NCI-H748 (cell line): Measurements from ENCODE around the gene CDH18.

ENCODE experiments used
- DNase-seq: peaks from one replicate; lab custom pipeline; 2025; ENCODE audit not compliant: unreplicated experiment; lab: John Stamatoyannopoulos, UW

The CDH18 gene

GRCh38 chr5:19987612-19988361, at the start of gene CDH18:
TSS of gene CDH18 (minus strand) at chr5:19988200. CDS start at chr5:19838986, 149,214 bp downstream.
- DNase-seq = peak; percentile 90

GRCh38 chr5:20034717-20035116, 46.7 kb upstream of the CDH18 start:
- no peak for DNase-seq

- DNase-seq = no peak
These were observed 45.9 kb upstream of the CDH18 start for GRCh38 chr5:20033881-20034280.

GRCh38 chr5:20032896-20033295, 44.9 kb upstream of the CDH18 start:
- DNase-seq = no peak

- no peak for DNase-seq
These were observed 42.1 kb upstream of the CDH18 start for GRCh38 chr5:20030125-20030524.

- no peak for DNase-seq
These were observed 41.3 kb upstream of the CDH18 start for GRCh38 chr5:20029266-20029665.

- no peak for DNase-seq
These were observed 40.5 kb upstream of the CDH18 start for GRCh38 chr5:20028506-20028905.

GRCh38 chr5:20023686-20024180, 35.7 kb upstream of the CDH18 start:
- DNase-seq = no peak

GRCh38 chr5:20020247-20020646, 32.2 kb upstream of the CDH18 start:
- no peak for DNase-seq

- DNase-seq = no peak
These were observed 29.0 kb upstream of the CDH18 start for GRCh38 chr5:20017021-20017420.

- DNase-seq = no peak
These were observed 12.4 kb upstream of the CDH18 start for GRCh38 chr5:20000416-20000815.

GRCh38 chr5:19988457-19988856, 457 bp upstream of the CDH18 start:
- DNase-seq = peak; percentile 56

- DNase-seq = no peak
These were observed 1.2 kb downstream of the CDH18 start for GRCh38 chr5:19986806-19987205.

GRCh38 chr5:19986031-19986619, 1.9 kb downstream of the CDH18 start:
- peak; percentile 43 for DNase-seq

- no peak for DNase-seq
These were observed 9.5 kb downstream of the CDH18 start for GRCh38 chr5:19978476-19978875.

GRCh38 chr5:19977099-19977498, 10.9 kb downstream of the CDH18 start:
- DNase-seq = no peak

GRCh38 chr5:19975795-19976194, 12.2 kb downstream of the CDH18 start:
- DNase-seq = no peak

GRCh38 chr5:19960451-19960850, 27.5 kb downstream of the CDH18 start:
- no peak for DNase-seq

GRCh38 chr5:19959830-19960384, 28.1 kb downstream of the CDH18 start:
- DNase-seq = no peak

GRCh38 chr5:19950897-19951296, 37.1 kb downstream of the CDH18 start:
- DNase-seq = no peak

- no peak for DNase-seq
These were observed 47.8 kb downstream of the CDH18 start for GRCh38 chr5:19940192-19940591.

- DNase-seq = no peak
These were observed 57.5 kb downstream of the CDH18 start for GRCh38 chr5:19930451-19930850.
